Lower leg skin (tissue), 3 donors: Measurements from ENCODE around the gene NOL3.

Experiments
- POLR2A ChIP-seq, 2 donors: fragments of 450-650 bp; IDR thresholded peaks; one replicate each; pipeline ENCODE4 v1.6.1; 2016 to 2017; ENCODE audit warnings: antibody characterized with exemption in 2 of 2, mild to moderate bottlenecking in 1 of 2, moderate library complexity in 1 of 2
- TF ChIP-seq, protein P1 (sequence below), 3 donors: fragments of 450-650 bp; IDR thresholded peaks; one replicate each; pipeline ENCODE4 v1.5.1; 2016; ENCODE audit warnings: antibody characterized with exemption in 3 of 3, mild to moderate bottlenecking in 3 of 3, moderate library complexity in 2 of 3

GRCh38 chr16:67198238-67198734 lies 27.9 kb downstream of the NOL3 start:
- TF ChIP-seq, protein P1, sequence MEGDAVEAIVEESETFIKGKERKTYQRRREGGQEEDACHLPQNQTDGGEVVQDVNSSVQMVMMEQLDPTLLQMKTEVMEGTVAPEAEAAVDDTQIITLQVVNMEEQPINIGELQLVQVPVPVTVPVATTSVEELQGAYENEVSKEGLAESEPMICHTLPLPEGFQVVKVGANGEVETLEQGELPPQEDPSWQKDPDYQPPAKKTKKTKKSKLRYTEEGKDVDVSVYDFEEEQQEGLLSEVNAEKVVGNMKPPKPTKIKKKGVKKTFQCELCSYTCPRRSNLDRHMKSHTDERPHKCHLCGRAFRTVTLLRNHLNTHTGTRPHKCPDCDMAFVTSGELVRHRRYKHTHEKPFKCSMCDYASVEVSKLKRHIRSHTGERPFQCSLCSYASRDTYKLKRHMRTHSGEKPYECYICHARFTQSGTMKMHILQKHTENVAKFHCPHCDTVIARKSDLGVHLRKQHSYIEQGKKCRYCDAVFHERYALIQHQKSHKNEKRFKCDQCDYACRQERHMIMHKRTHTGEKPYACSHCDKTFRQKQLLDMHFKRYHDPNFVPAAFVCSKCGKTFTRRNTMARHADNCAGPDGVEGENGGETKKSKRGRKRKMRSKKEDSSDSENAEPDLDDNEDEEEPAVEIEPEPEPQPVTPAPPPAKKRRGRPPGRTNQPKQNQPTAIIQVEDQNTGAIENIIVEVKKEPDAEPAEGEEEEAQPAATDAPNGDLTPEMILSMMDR (IDR thresholded peaks at IDR 0.05), result no peak
- no peak for TF ChIP-seq POLR2A (IDR thresholded peaks at IDR 0.05)
